HepG2 (cell line): ENCODE data around the gene COL18A1. TPM values are rescaled to one million over a fixed set of nuclear protein-coding genes. Genes with fewer than 3 reads are reported as not detected.

Source experiments
- ATAC-seq: fragments of 200-7000 bp; cut with Tn5 transposase; 3 replicates; pipeline ENCODE4 v1.9.1; 2020; ENCODE audit warnings: mild to moderate bottlenecking, moderate library complexity
- BruUV-seq: library from RNA; stranded (reverse); fragments of 400-500 nt; replicated peaks from 2 replicates; lab custom pipeline; 2021; lab: Mats Ljungman, UMichigan
- CTCF ChIA-PET: fragments of 300-600 bp; formaldehyde crosslinking; extraction: SDS; loops from one replicate; lab custom pipeline; 2021; ENCODE audit warnings: low total read pairs, inconsistent platforms, low intra/inter-chr PET ratio; lab: Yijun Ruan, JAX
- POLR2A ChIA-PET: fragments of 350-600 bp; sonication (Branson Sonifier 250); formaldehyde crosslinking; loops from one replicate; lab custom pipeline; 2020; ENCODE audit warnings: antibody characterized with exemption, inconsistent platforms; lab: Yijun Ruan, JAX
- DNase-seq: peaks from one replicate; pipeline ENCODE4 v3.0.0-alpha.2; 2015; ENCODE audit warnings: low spot score
- FAIRE-seq: peaks from 3 replicates; lab custom pipeline; 2011; peaks lifted over from hg19 to GRCh38; lab: Jason Lieb, UNC
- H2AFZ ChIP-seq: one replicate; pipeline ENCODE4 v1.6.1; 2011; ENCODE audit warnings: low read length, inconsistent platforms
- H3K27ac ChIP-seq: fragments of 300-600 bp; 3 replicates; pipeline ENCODE4 v1.8.0; 2011; ENCODE audit warnings: mixed run types, mild to moderate bottlenecking, mixed read lengths, low read length, inconsistent platforms; ENCODE audit not compliant: insufficient read depth; ENCODE audit errors: extremely low read length
- H3K27me3 ChIP-seq, 2 experiments: fragments of 200-600 bp in 1 of 2; 2 replicates in 1 of 2; 3 replicates in 1 of 2; pipeline versions ENCODE4 v1.6.0 to v1.8.0; 2011; ENCODE audit warnings: low read length in 2 of 2, mild to moderate bottlenecking in 2 of 2, moderate library complexity in 2 of 2, inconsistent platforms in 1 of 2; ENCODE audit not compliant: insufficient read depth in 2 of 2, control insufficient read depth in 1 of 2
- H3K36me3 ChIP-seq, 2 experiments: fragments of 200-600 bp in 1 of 2; replicated peaks in 1 of 2; 2 replicates in 1 of 2; 3 replicates in 1 of 2; pipeline versions ENCODE4 v1.5.1 to v1.8.0; 2011; ENCODE audit warnings: low read length in 2 of 2, inconsistent platforms in 1 of 2; ENCODE audit not compliant: insufficient read depth in 2 of 2, control insufficient read depth in 1 of 2
- H3K4me1 ChIP-seq: 2 replicates; pipeline ENCODE4 v1.5.1; 2012; ENCODE audit warnings: low read length, inconsistent platforms; ENCODE audit not compliant: insufficient read depth
- H3K4me2 ChIP-seq: 2 replicates; pipeline ENCODE4 v1.6.0; 2011; ENCODE audit warnings: low read depth, low read length, inconsistent platforms
- H3K4me3 ChIP-seq, 3 experiments: fragments of 200-600 bp in 1 of 3; sonication (generic), shearing (Covaris generic) in 1 of 3; replicated peaks in 1 of 3; 2 replicates each; pipeline ENCODE4 v1.5.1; 2011 to 2016; ENCODE audit warnings: low read length in 3 of 3, inconsistent platforms in 2 of 3, low read depth in 2 of 3, mild to moderate bottlenecking in 2 of 3, control low read depth in 1 of 3, mixed read lengths in 1 of 3; ENCODE audit not compliant: insufficient read depth in 1 of 3
- H3K79me2 ChIP-seq: one replicate; pipeline ENCODE4 v1.6.1; 2011; ENCODE audit warnings: low read length, inconsistent platforms; ENCODE audit not compliant: insufficient read depth
- H3K9ac ChIP-seq: 2 replicates; pipeline ENCODE4 v1.6.0; 2011; ENCODE audit warnings: mild to moderate bottlenecking, low read depth, low read length, inconsistent platforms; ENCODE audit not compliant: insufficient read depth
- H3K9me3 ChIP-seq: 2 replicates; pipeline ENCODE4 v1.5.1; 2012; ENCODE audit warnings: mild to moderate bottlenecking, low read length
- H4K20me1 ChIP-seq: 2 replicates; pipeline ENCODE4 v1.6.0; 2011; ENCODE audit warnings: inconsistent platforms, mild to moderate bottlenecking, low read length, moderate library complexity; ENCODE audit not compliant: insufficient read depth
- ATAD3A ChIP-seq: sonication (generic); formaldehyde crosslinking; IDR thresholded peaks from 2 replicates; pipeline ENCODE4 v1.4.0; 2020; ENCODE audit warnings: missing genetic modification reagents
- HDAC1 ChIP-seq: sonication (generic); formaldehyde crosslinking; IDR thresholded peaks from 2 replicates; pipeline ENCODE4 v1.5.1; 2020; ENCODE audit warnings: mild to moderate bottlenecking, missing genetic modification reagents
- HMG20A ChIP-seq: IDR thresholded peaks from 2 replicates; pipeline ENCODE4 v1.6.1; 2016; ENCODE audit warnings: borderline replicate concordance
- IRX3 ChIP-seq: sonication (generic); formaldehyde crosslinking; IDR thresholded peaks from 2 replicates; pipeline ENCODE4 v1.8.1; 2023; ENCODE audit warnings: mild to moderate bottlenecking, low read depth, missing genetic modification reagents, borderline replicate concordance
- PITX1 ChIP-seq: sonication (generic); formaldehyde crosslinking; IDR thresholded peaks from 2 replicates; pipeline ENCODE4 v1.5.1; 2020; ENCODE audit warnings: mild to moderate bottlenecking, missing genetic modification reagents
- TRIM24 ChIP-seq: sonication (generic); formaldehyde crosslinking; IDR thresholded peaks from 2 replicates; pipeline ENCODE4 v1.8.0; 2022; ENCODE audit warnings: mild to moderate bottlenecking, missing genetic modification reagents
- ZNF124 ChIP-seq: sonication (generic); formaldehyde crosslinking; IDR thresholded peaks from 2 replicates; pipeline ENCODE4 v1.4.0; 2020; ENCODE audit warnings: missing genetic modification reagents
- ZNF224 ChIP-seq: sonication (generic); formaldehyde crosslinking; IDR thresholded peaks from 2 replicates; pipeline ENCODE4 v1.5.0; 2020; ENCODE audit warnings: mild to moderate bottlenecking, missing genetic modification reagents
- ZNF24 ChIP-seq: fragments of 450-650 bp; IDR thresholded peaks from 2 replicates; pipeline ENCODE4 v1.6.1; 2017; ENCODE audit warnings: antibody characterized with exemption, mild to moderate bottlenecking
- ZNF337 ChIP-seq: sonication (generic); formaldehyde crosslinking; IDR thresholded peaks from 2 replicates; pipeline ENCODE4 v1.5.1; 2020; ENCODE audit warnings: missing genetic modification reagents, low read depth, mild to moderate bottlenecking, borderline replicate concordance
- ZNF354B ChIP-seq: sonication (generic); formaldehyde crosslinking; IDR thresholded peaks from 2 replicates; pipeline ENCODE4 v1.8.0; 2022; ENCODE audit warnings: mild to moderate bottlenecking, missing genetic modification reagents
- ZNF609 ChIP-seq: sonication (generic); formaldehyde crosslinking; IDR thresholded peaks from 2 replicates; pipeline ENCODE4 v1.4.0; 2020; ENCODE audit warnings: mild to moderate bottlenecking, missing genetic modification reagents, borderline replicate concordance
- ZNF775 ChIP-seq: sonication (generic); formaldehyde crosslinking; IDR thresholded peaks from 2 replicates; pipeline ENCODE4 v1.4.0; 2020; ENCODE audit warnings: missing genetic modification reagents, mild to moderate bottlenecking, moderate library complexity, borderline replicate concordance
- WGBS: methylation state at CpG from one replicate; pipeline ENCODE4 v1.1.6; 2017; ENCODE audit warnings: low lambda C conversion rate; 5-methylcytosine and 5-hydroxymethylcytosine counted together
- in situ Hi-C: cut with HindIII; loops from 2 replicates; pipeline ENCODE4 v1.10.0; 2017; ENCODE audit warnings: low pct_unique_long_range_greater_than_20kb; ENCODE audit not compliant: extremely low pct_ligation_motif_present
- intact Hi-C: fragments of 100-400 bp; cut with micrococcal nuclease; formaldehyde crosslinking; loops from one replicate; pipeline ENCODE4 v1.10.0; 2022; ENCODE audit not compliant: unreplicated experiment
- polyA plus RNA-seq, 8 experiments: library from polyadenylated mRNA; depleted of rRNA in 3 of 8; stranded (reverse) in 7 of 8; unstranded in 1 of 8; fragments of >200 nt; fragmentation: Illumina TruSeq in 4 of 8; extraction: Trizol in 4 of 8; gene quantifications; 2 replicates each; pipeline versions ENCODE4 v1.2.1 to v1.2.3, GENCODE V29; 2011 to 2016; ENCODE audit warnings: low read depth in 4 of 8, missing spikeins in 1 of 8, mixed read lengths in 1 of 8; ENCODE audit not compliant: insufficient read depth in 1 of 8
- total RNA-seq, 5 experiments: library from RNA; depleted of rRNA; stranded (reverse); fragments of >200 nt; fragmentation: Illumina TruSeq; extraction: Trizol; gene quantifications; 2 replicates each; pipeline ENCODE4 v1.2.3, GENCODE V29; 2016; ENCODE audit warnings: low read depth in 1 of 5
- TF ChIP-seq, protein P1 (sequence below): IDR thresholded peaks from 2 replicates; pipeline ENCODE4 v1.6.1; 2016
- TF ChIP-seq, protein P2 (sequence below): sonication (generic); formaldehyde crosslinking; IDR thresholded peaks from 2 replicates; pipeline ENCODE4 v1.4.0; 2020; ENCODE audit warnings: mild to moderate bottlenecking, missing genetic modification reagents, borderline replicate concordance

Gene COL18A1
- total and polyA plus RNA-seq, 2 of the 13 experiments (the other 11 are each of a cell fraction or from before 2014, with no cell fraction given), result 79.0 to 102 TPM

GRCh38 chr21:45385549-45386050 lies 19.4 kb upstream of the COL18A1 start:
- Histone ChIP-seq H3K9ac (no peak overlapping the region), H4K20me1 (no peaks in the 10 kb centered on the region), H3K27me3 (peaks cover 2 to 55% of the 10 kb centered on the region in 2 experiments), H3K4me3 (no peak overlapping the region), H3K36me3 (no peaks in the 10 kb centered on the region), H3K4me1 (peaks cover 71% of the 10 kb centered on the region), H3K9me3 (no peaks in the 10 kb centered on the region)
- no TSS peak for BruUV-seq
- POLR2A ChIA-PET, result interaction anchor here (1.7 kb wide), 1 partner anchor 23 kb away, joined by 3 read pairs; no protein-coding TSS in a partner anchor
- WGBS, result 60% methylated on average over 8 of the region's 21 CpGs
- TF ChIP-seq ATAD3A (CRISPR knock-in tag), result no peak
- no peak for TF ChIP-seq ZNF609 (CRISPR knock-in tag)
- TF ChIP-seq TRIM24 (CRISPR knock-in tag), result no peak
- TF ChIP-seq, protein P1, sequence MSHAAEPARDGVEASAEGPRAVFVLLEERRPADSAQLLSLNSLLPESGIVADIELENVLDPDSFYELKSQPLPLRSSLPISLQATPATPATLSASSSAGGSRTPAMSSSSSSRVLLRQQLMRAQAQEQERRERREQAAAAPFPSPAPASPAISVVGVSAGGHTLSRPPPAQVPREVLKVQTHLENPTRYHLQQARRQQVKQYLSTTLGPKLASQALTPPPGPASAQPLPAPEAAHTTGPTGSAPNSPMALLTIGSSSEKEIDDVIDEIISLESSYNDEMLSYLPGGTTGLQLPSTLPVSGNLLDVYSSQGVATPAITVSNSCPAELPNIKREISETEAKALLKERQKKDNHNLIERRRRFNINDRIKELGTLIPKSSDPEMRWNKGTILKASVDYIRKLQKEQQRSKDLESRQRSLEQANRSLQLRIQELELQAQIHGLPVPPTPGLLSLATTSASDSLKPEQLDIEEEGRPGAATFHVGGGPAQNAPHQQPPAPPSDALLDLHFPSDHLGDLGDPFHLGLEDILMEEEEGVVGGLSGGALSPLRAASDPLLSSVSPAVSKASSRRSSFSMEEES, result no peak
- no peak for TF ChIP-seq ZNF337
- no peak for TF ChIP-seq PITX1 (CRISPR knock-in tag)
- TF ChIP-seq HMG20A (CRISPR knock-in tag), result no peak
- TF ChIP-seq ZNF124 (CRISPR knock-in tag), result no peak
- TF ChIP-seq IRX3 (CRISPR knock-in tag), result no peak
- no peak for TF ChIP-seq ZNF224 (CRISPR knock-in tag)
- no peak for TF ChIP-seq HDAC1
- no peak for TF ChIP-seq ZNF354B (CRISPR knock-in tag)
- TF ChIP-seq, protein P2, sequence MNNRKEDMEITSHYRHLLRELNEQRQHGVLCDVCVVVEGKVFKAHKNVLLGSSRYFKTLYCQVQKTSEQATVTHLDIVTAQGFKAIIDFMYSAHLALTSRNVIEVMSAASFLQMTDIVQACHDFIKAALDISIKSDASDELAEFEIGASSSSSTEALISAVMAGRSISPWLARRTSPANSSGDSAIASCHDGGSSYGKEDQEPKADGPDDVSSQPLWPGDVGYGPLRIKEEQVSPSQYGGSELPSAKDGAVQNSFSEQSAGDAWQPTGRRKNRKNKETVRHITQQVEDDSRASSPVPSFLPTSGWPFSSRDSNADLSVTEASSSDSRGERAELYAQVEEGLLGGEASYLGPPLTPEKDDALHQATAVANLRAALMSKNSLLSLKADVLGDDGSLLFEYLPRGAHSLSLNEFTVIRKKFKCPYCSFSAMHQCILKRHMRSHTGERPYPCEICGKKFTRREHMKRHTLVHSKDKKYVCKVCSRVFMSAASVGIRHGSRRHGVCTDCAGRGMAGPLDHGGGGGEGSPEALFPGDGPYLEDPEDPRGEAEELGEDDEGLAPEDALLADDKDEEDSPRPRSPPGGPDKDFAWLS (CRISPR knock-in tag), result no peak
- no peak for TF ChIP-seq ZNF775 (CRISPR knock-in tag)
- no peak for TF ChIP-seq ZNF24
- TF ChIP-seq, all 625 proteins: peak for 0
- H3K79me2 ChIP-seq, result no peaks in the 10 kb centered on the region
- H3K4me2 ChIP-seq, result no peak overlapping the region
- no peak overlapping the region for H2AFZ ChIP-seq
- intact Hi-C loops (no loop called here), in situ Hi-C loops (no loop called here)
- CTCF ChIA-PET, result no interaction called here
- H3K27ac ChIP-seq, result no peak overlapping the region
- no peak for DNase-seq
- ATAC-seq, result no peak
- FAIRE-seq, result no peak
